ENCODE measurements around the gene MYO1E. TPM values are rescaled to one million over a fixed set of nuclear protein-coding genes. Genes with fewer than 3 reads are reported as not detected.

MYO1E gene
- total and polyA plus RNA-seq, 4 donors = 20.9 to 84.2 (median 52.4) TPM

DNA sequence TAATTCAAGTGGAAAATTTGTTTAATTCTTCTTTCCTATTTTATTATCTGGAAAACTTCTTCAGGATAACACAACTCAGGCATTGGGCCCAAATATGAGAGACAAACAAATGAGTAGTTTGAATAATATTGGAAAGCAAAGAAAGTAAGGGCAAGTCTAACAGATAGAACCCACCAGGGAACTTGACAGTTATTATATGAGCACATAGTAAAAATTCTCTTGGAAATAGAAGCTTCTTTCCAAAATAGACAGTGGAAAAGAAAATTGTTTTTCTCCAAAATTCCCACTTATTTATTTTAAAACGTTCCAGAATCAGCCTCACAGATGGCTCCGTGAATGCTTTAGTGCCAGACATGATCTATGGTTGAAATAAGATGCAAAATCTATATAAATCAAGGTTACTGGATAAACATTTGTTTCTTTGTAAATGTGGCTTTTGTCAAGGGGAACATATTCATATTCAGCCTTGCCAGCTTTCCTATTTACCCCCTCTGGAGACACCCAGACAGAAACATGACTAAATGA is 142.1 kb downstream of the MYO1E start:
- H3K4me3 ChIP-seq = no peak overlapping the region
- H3K4me1 ChIP-seq (ENCODE audit: control insufficient read depth in 5 of 5, insufficient read depth in 5 of 5, low read length in 5 of 5) = peaks cover 0 to 12% (median 0%) of the 10 kb centered on the region in 5 donors
- no peak overlapping the region for H3K9ac ChIP-seq (ENCODE audit: insufficient read depth in 1 of 2, low read length in 2 of 2)
- no peak for TF ChIP-seq CTCF (IDR thresholded peaks at IDR 0.05; ENCODE audit: control extremely low read depth, extremely low read depth)
- 85 to 92% methylated on average over 2 of the region's 2 CpGs for WGBS, 2 donors
- peaks cover 0 to 2% (median 0%) of the 10 kb centered on the region in 4 donors for H3K9me3 ChIP-seq (ENCODE audit: control insufficient read depth in 4 of 4, insufficient read depth in 3 of 4, low read length in 3 of 4)
- H3K36me3 ChIP-seq (ENCODE audit: control insufficient read depth in 4 of 4, insufficient read depth in 4 of 4, low read length in 4 of 4) = peaks cover 0 to 6% (median 0%) of the 10 kb centered on the region in 4 donors
- H3K27me3 ChIP-seq (ENCODE audit: control insufficient read depth in 3 of 3, insufficient read depth in 3 of 3, low read length in 2 of 3) = no peaks in the 10 kb centered on the region
- ATAC-seq (ENCODE audit: insufficient read depth, low FRiP score) (no peak), DNase-seq (no peak)
- no peak overlapping the region for H3K27ac ChIP-seq (ENCODE audit: low read depth in 1 of 2, low read length in 1 of 2)

- Histone ChIP-seq H3K36me3 (ENCODE audit: control insufficient read depth in 4 of 4, insufficient read depth in 4 of 4, low read length in 4 of 4) (peaks cover 0 to 7% (median 0%) of the 10 kb centered on the region in 4 donors), H3K27ac (ENCODE audit: low read depth in 1 of 2, low read length in 1 of 2) (no peak overlapping the region), H3K9me3 (ENCODE audit: control insufficient read depth in 4 of 4, insufficient read depth in 3 of 4, low read length in 3 of 4) (peaks cover 0 to 2% (median 0%) of the 10 kb centered on the region in 4 donors), H3K9ac (ENCODE audit: insufficient read depth in 1 of 2, low read length in 2 of 2) (no peak overlapping the region), H3K27me3 (ENCODE audit: control insufficient read depth in 3 of 3, insufficient read depth in 3 of 3, low read length in 2 of 3) (no peaks in the 10 kb centered on the region), H3K4me1 (ENCODE audit: control insufficient read depth in 5 of 5, insufficient read depth in 5 of 5, low read length in 5 of 5) (peaks cover 0 to 12% (median 0%) of the 10 kb centered on the region in 5 donors), H3K4me3 (no peak overlapping the region)
- ATAC-seq (ENCODE audit: insufficient read depth, low FRiP score) = no peak
- TF ChIP-seq CTCF (IDR thresholded peaks at IDR 0.05; ENCODE audit: control extremely low read depth, extremely low read depth) = no peak
- DNase-seq = no peak
- 72 to 80% methylated on average over 3 of the region's 3 CpGs for WGBS, 2 donors
Measured at GRCh38 chr15:59229453-59229852, 143.2 kb downstream of the MYO1E start.

GRCh38 chr15:59229015-59229414 is 143.7 kb downstream of the MYO1E start:
- no peak overlapping the region for H3K4me3 ChIP-seq
- no peak for ATAC-seq (ENCODE audit: insufficient read depth, low FRiP score)
- peaks cover 0 to 11% (median 0%) of the 10 kb centered on the region in 4 donors for H3K36me3 ChIP-seq (ENCODE audit: control insufficient read depth in 4 of 4, insufficient read depth in 4 of 4, low read length in 4 of 4)
- peaks cover 0 to 13% (median 0%) of the 10 kb centered on the region in 5 donors for H3K4me1 ChIP-seq (ENCODE audit: control insufficient read depth in 5 of 5, insufficient read depth in 5 of 5, low read length in 5 of 5)
- no peak for TF ChIP-seq CTCF (IDR thresholded peaks at IDR 0.05; ENCODE audit: control extremely low read depth, extremely low read depth)
- H3K9me3 ChIP-seq (ENCODE audit: control insufficient read depth in 4 of 4, insufficient read depth in 3 of 4, low read length in 3 of 4) = peaks cover 0 to 2% (median 0%) of the 10 kb centered on the region in 4 donors
- H3K27me3 ChIP-seq (ENCODE audit: control insufficient read depth in 3 of 3, insufficient read depth in 3 of 3, low read length in 2 of 3) = no peaks in the 10 kb centered on the region
- WGBS, 2 donors = 93 to 96% methylated on average over 4 of the region's 4 CpGs
- DNase-seq = no peak
- H3K9ac ChIP-seq (ENCODE audit: insufficient read depth in 1 of 2, low read length in 2 of 2) = no peak overlapping the region
- no peak overlapping the region for H3K27ac ChIP-seq (ENCODE audit: low read depth in 1 of 2, low read length in 1 of 2)

DNA sequence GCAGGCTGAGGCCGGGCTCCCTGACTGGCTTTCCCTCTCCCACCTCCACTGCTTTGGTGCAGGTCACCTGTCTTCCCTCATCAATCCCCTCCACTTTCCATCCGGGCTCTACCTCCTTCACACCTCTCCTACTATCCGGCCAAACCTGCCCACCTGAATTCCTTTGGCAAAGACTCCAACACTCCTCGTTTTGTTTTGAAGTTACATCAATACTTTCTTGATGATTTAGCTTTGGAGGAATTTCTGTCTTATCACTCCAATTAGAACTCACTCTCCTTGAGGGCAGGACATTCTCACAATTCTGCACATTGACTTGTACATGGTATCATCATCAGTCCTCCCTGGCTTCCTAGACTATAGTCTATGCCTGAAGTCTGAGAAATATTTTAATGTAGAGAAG is 145.7 kb downstream of the MYO1E start:
- ATAC-seq (ENCODE audit: insufficient read depth, low FRiP score) (no peak), DNase-seq (no peak)
- Histone ChIP-seq H3K9ac (ENCODE audit: insufficient read depth in 1 of 2, low read length in 2 of 2) (no peak overlapping the region), H3K27me3 (ENCODE audit: control insufficient read depth in 3 of 3, insufficient read depth in 3 of 3, low read length in 2 of 3) (no peaks in the 10 kb centered on the region), H3K9me3 (ENCODE audit: control insufficient read depth in 4 of 4, insufficient read depth in 3 of 4, low read length in 3 of 4) (peaks cover 0 to 2% (median 0%) of the 10 kb centered on the region in 4 donors), H3K4me1 (ENCODE audit: control insufficient read depth in 5 of 5, insufficient read depth in 5 of 5, low read length in 5 of 5) (peaks cover 0 to 6% (median 0%) of the 10 kb centered on the region in 5 donors), H3K27ac (ENCODE audit: low read depth in 1 of 2, low read length in 1 of 2) (no peak overlapping the region), H3K36me3 (ENCODE audit: control insufficient read depth in 4 of 4, insufficient read depth in 4 of 4, low read length in 4 of 4) (peaks cover 0 to 17% (median 1%) of the 10 kb centered on the region in 4 donors), H3K4me3 (no peak overlapping the region)
- TF ChIP-seq CTCF (IDR thresholded peaks at IDR 0.05; ENCODE audit: control extremely low read depth, extremely low read depth) = no peak
- 87 to 91% methylated on average over 4 of the region's 4 CpGs for WGBS, 2 donors

All from lung (tissue), 12 donors.